NCI-H1436 (cell line): ENCODE results near the gene APOBEC3A.
A peak's percentile ranks its signal among the peaks of the same experiment; 100 is the strongest.
"Not testable (repeated sequence)": the region's sequence is repeated elsewhere in the genome, so short reads cannot be mapped to it uniquely, and the experiment has no call there.

ENCODE experiments used
- DNase-seq: peaks from one replicate; lab custom pipeline; 2025; lab: John Stamatoyannopoulos, UW

APOBEC3A gene

GRCh38 chr22:38981005-38981991 is 23.9 kb downstream of the APOBEC3A start:
- peak; percentile 17 for DNase-seq

- peak; percentile 23 for DNase-seq
Measured at GRCh38 chr22:38981992-38982927, 24.9 kb downstream of the APOBEC3A start, which contains the start of gene APOBEC3B. Gene APOBEC3B, plus strand, starts transcription at chr22:38982347. Its CDS starts 107 bp downstream, at chr22:38982454.

GRCh38 chr22:38984224-38984623 is 26.8 kb downstream of the APOBEC3A start:
- no peak for DNase-seq

GRCh38 chr22:38984784-38985757 is 27.7 kb downstream of the APOBEC3A start:
- not testable (repeated sequence) for DNase-seq

- DNase-seq, result no peak
Measured at GRCh38 chr22:38986629-38987028, 29.2 kb downstream of the APOBEC3A start.

- DNase-seq, result no peak
Measured at GRCh38 chr22:38987171-38987895, 29.9 kb downstream of the APOBEC3A start.

- DNase-seq, result no peak
Measured at GRCh38 chr22:38989466-38989865, 32.1 kb downstream of the APOBEC3A start.

GRCh38 chr22:38992871-38993371 is 35.5 kb downstream of the APOBEC3A start:
- peak; percentile 62 for DNase-seq

- no peak for DNase-seq
Measured at GRCh38 chr22:38996105-38996504, 38.7 kb downstream of the APOBEC3A start.

GRCh38 chr22:38997518-38997917 is 40.1 kb downstream of the APOBEC3A start:
- DNase-seq, result no peak

- DNase-seq, result peak; percentile 72
Measured at GRCh38 chr22:39003165-39003638, 45.8 kb downstream of the APOBEC3A start.

GRCh38 chr22:39007177-39007576 is 49.8 kb downstream of the APOBEC3A start:
- DNase-seq, result no peak

- not testable (repeated sequence) for DNase-seq
Measured at GRCh38 chr22:39008271-39008850, 51.0 kb downstream of the APOBEC3A start.

- DNase-seq, result no peak
Measured at GRCh38 chr22:39010946-39011345, 53.5 kb downstream of the APOBEC3A start.
